MCF 10A (cell line): ENCODE results near the gene C2CD2. TPM values are rescaled to one million over a fixed set of nuclear protein-coding genes. Genes with fewer than 3 reads are reported as not detected.

Experiments used
- BruUV-seq: library from RNA; stranded (reverse); fragments of 400-500 nt; replicated peaks from 2 replicates; lab custom pipeline; 2021; lab: Mats Ljungman, UMichigan
- CTCF ChIA-PET: fragments of 300-600 bp; sonication (Branson Sonifier 250); formaldehyde crosslinking; extraction: SDS; loops from one replicate; lab custom pipeline; 2021; ENCODE audit warnings: antibody characterized with exemption, inconsistent platforms; lab: Yijun Ruan, JAX
- POLR2A ChIA-PET: fragments of 300-600, 350-650 bp; sonication (Branson Sonifier 250); formaldehyde crosslinking; extraction: SDS; loops from one replicate; lab custom pipeline; 2020; ENCODE audit warnings: antibody characterized with exemption, inconsistent platforms; lab: Yijun Ruan, JAX
- DNase-seq: peaks from one replicate; pipeline ENCODE4 v3.0.0-alpha.2; 2018; ENCODE audit not compliant: unreplicated experiment
- H3K27ac Mint-ChIP-seq: one replicate; pipeline ENCODE4 v1.8.0; 2022; ENCODE audit warnings: mild to moderate bottlenecking, low read depth, mixed read lengths; ENCODE audit not compliant: unreplicated experiment
- H3K27me3 Mint-ChIP-seq: one replicate; pipeline ENCODE4 v1.8.0; 2022; ENCODE audit warnings: mixed read lengths; ENCODE audit not compliant: insufficient read depth, unreplicated experiment
- H3K36me3 Mint-ChIP-seq: one replicate; pipeline ENCODE4 v1.8.0; 2022; ENCODE audit warnings: mild to moderate bottlenecking, moderate library complexity, mixed read lengths; ENCODE audit not compliant: insufficient read depth, unreplicated experiment
- H3K4me1 Mint-ChIP-seq: one replicate; pipeline ENCODE4 v1.8.0; 2022; ENCODE audit warnings: mixed read lengths; ENCODE audit not compliant: insufficient read depth, unreplicated experiment
- H3K4me3 Mint-ChIP-seq: one replicate; pipeline ENCODE4 v1.8.0; 2022; ENCODE audit warnings: mild to moderate bottlenecking, moderate library complexity, mixed read lengths; ENCODE audit not compliant: unreplicated experiment
- H3K9me3 Mint-ChIP-seq: one replicate; pipeline ENCODE4 v1.8.0; 2022; ENCODE audit warnings: mixed read lengths; ENCODE audit not compliant: unreplicated experiment
- CTCF ChIP-seq: fragments of 200-600 bp; IDR thresholded peaks from one replicate; pipeline ENCODE4 v1.8.0; 2022; ENCODE audit warnings: antibody characterized with exemption, mild to moderate bottlenecking; ENCODE audit not compliant: unreplicated experiment
- intact Hi-C: fragments of 100-400 bp; cut with micrococcal nuclease; formaldehyde crosslinking; loops from 2 replicates; pipeline ENCODE4 v1.14.1; 2022
- total RNA-seq: library from RNA; stranded (reverse); gene quantifications from 2 replicates; pipeline ENCODE4 v1.2.3, GENCODE V29; 2022

Gene C2CD2
- total RNA-seq, 1 experiment from 2014 or later: 25.1 TPM

GRCh38 chr21:41958886-41959563 is 5.2 kb upstream of the C2CD2 start:
- Mint-ChIP-seq H3K36me3 (no peaks in the 10 kb centered on the region), H3K9me3 (no peaks in the 10 kb centered on the region), H3K27me3 (no peaks in the 10 kb centered on the region), H3K4me1 (peaks cover 22% of the 10 kb centered on the region), H3K4me3 (no peak overlapping the region), H3K27ac (peak overlapping the region; percentile 33)
- intact Hi-C loops: loop anchor here (2.0 kb wide), 1 partner anchor 50 kb away; no protein-coding TSS in a partner anchor
- CTCF ChIA-PET: no interaction called here
- BruUV-seq: no TSS peak
- peak; percentile 87 for DNase-seq
- POLR2A ChIA-PET: interaction anchor here (1.0 to 3.0 kb wide), 2 partner anchors 43 to 79 kb away, joined by 3 to 9 read pairs; partner anchors contain the start of gene PRDM15
- TF ChIP-seq CTCF: no peak

GRCh38 chr21:41957991-41958766 is 4.4 kb upstream of the C2CD2 start:
- POLR2A ChIA-PET: interaction anchor here (0.6 to 3.0 kb wide), 12 partner anchors 11 to 177 kb away, joined by 3 to 9 read pairs (median 4); partner anchors contain the start of genes PRDM15 and ZBTB21
- intact Hi-C loops: loop anchor here (2.0 kb wide), 1 partner anchor 51 kb away; no protein-coding TSS in a partner anchor

GRCh38 chr21:41956926-41957729 is 3.3 kb upstream of the C2CD2 start:
- Mint-ChIP-seq H3K4me3 (no peak overlapping the region), H3K9me3 (no peaks in the 10 kb centered on the region), H3K36me3 (no peaks in the 10 kb centered on the region), H3K27ac (peak overlapping the region; percentile 25), H3K27me3 (no peaks in the 10 kb centered on the region), H3K4me1 (peaks cover 23% of the 10 kb centered on the region)
- no TSS peak for BruUV-seq
- ChIA-PET CTCF (interaction anchor here (0.8 to 1.4 kb wide), 4 partner anchors 16 to 151 kb away, joined by 3 to 6 read pairs (median 4); no protein-coding TSS in a partner anchor), POLR2A (interaction anchor here (0.6 to 3.0 kb wide), 12 partner anchors 10 to 176 kb away, joined by 3 to 9 read pairs (median 4); partner anchors contain the start of genes PRDM15 and ZBTB21)
- no peak for TF ChIP-seq CTCF
- intact Hi-C loops: no loop called here
- peak; percentile 69 for DNase-seq

More at GRCh38 chr21:41957991-41958766, 4.4 kb upstream of the C2CD2 start:
- CTCF ChIA-PET: interaction anchor here (0.8 to 1.3 kb wide), 4 partner anchors 17 to 150 kb away, joined by 3 to 5 read pairs (median 3); no protein-coding TSS in a partner anchor
- no TSS peak for BruUV-seq
- peak; percentile 21 for TF ChIP-seq CTCF
- Mint-ChIP-seq H3K4me3 (no peak overlapping the region), H3K36me3 (no peaks in the 10 kb centered on the region), H3K27ac (peak overlapping the region; percentile 33), H3K27me3 (no peaks in the 10 kb centered on the region), H3K4me1 (peaks cover 22% of the 10 kb centered on the region), H3K9me3 (no peaks in the 10 kb centered on the region)
- peak; percentile 94 for DNase-seq
